ENCODE measurements around the gene TACC2.

GRCh38 chr10:122062831-122063674 is 74.1 kb downstream of the TACC2 start:
- no peak for TF ChIP-seq CTCF (IDR thresholded peaks at IDR 0.05; ENCODE audit: low read length)
- no peak for TF ChIP-seq EZH2 (IDR thresholded peaks at IDR 0.05; ENCODE audit: borderline replicate concordance, low read length)
